T-helper 2 cell treated with Interferon-gamma antibody and Interleukin-4, amounts not matched to agents 5 μg/mL and 100 μg/mL, for 36 hours (primary cell): ENCODE measurements around the gene KCNMB2.
"Not testable (repeated sequence)": the region's sequence is repeated elsewhere in the genome, so short reads cannot be mapped to it uniquely, and the experiment has no call there.

ENCODE experiments used
- DNase-seq: peaks from one replicate; pipeline ENCODE4 v3.0.0; 2021; ENCODE audit warnings: low spot score
- H3K27ac Mint-ChIP-seq: one replicate; pipeline ENCODE4 v1.8.0; 2021; ENCODE audit warnings: mild to moderate bottlenecking, mixed read lengths
- H3K27me3 Mint-ChIP-seq: one replicate; pipeline ENCODE4 v1.8.0; 2021; ENCODE audit warnings: low read depth, mixed read lengths
- H3K36me3 Mint-ChIP-seq: one replicate; pipeline ENCODE4 v1.8.0; 2021; ENCODE audit warnings: low read depth, mixed read lengths
- H3K4me1 Mint-ChIP-seq: one replicate; pipeline ENCODE4 v1.8.0; 2021; ENCODE audit warnings: low read depth, mixed read lengths
- H3K4me3 Mint-ChIP-seq: one replicate; pipeline ENCODE4 v1.8.0; 2022; ENCODE audit warnings: mild to moderate bottlenecking, moderate library complexity, mixed read lengths
- H3K9me3 Mint-ChIP-seq: one replicate; pipeline ENCODE4 v1.8.0; 2021; ENCODE audit warnings: mixed read lengths

KCNMB2 gene

DNA sequence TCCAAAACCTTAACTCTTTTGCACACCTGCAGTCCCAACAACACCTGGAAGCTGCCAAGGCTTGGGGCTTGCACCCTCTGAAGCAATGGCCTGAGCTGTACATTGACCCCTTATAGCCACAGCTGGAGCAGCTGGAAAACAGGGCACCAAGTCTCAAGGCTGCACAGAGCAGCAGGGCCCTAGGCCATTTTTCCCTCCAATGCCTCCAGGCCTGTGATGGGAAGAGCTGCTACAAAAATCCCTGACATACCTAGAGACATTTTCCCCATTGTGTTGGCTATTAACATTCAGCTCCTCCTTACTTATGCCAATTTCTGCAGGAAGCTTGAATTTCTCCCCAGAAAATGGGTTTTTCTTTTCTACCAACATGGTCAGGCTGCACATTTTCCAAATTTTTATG is 304.4 kb downstream of the KCNMB2 start:
- no peak for DNase-seq
- Mint-ChIP-seq H3K27ac (no peak overlapping the region), H3K36me3 (no peaks in the 10 kb centered on the region), H3K4me1 (no peaks in the 10 kb centered on the region), H3K9me3 (no peaks in the 10 kb centered on the region), H3K27me3 (no peaks in the 10 kb centered on the region), H3K4me3 (no peak overlapping the region)

DNA sequence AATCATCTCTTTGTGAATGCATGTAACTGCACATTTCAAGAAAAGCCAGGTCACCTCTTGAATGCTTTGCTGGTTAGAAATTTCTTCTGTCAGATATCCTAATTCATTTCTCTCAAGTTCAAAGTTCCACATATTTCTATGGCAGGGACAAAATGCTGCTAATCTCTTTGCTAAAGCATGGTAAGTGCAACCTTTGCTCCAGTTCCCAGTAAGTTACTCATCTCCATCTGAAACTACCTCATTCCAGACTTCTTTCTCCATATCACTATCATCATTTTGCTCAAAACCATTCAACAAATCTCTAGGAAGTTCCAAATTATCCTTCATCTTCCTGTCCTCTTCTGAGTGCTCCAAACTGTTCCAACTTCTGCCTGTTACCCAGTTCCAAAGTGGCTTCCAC is 304.8 kb downstream of the KCNMB2 start:
- no peak overlapping the region for H3K27ac Mint-ChIP-seq
- H3K27me3 Mint-ChIP-seq, result no peaks in the 10 kb centered on the region
- H3K4me3 Mint-ChIP-seq, result no peak overlapping the region
- no peaks in the 10 kb centered on the region for H3K36me3 Mint-ChIP-seq
- no peaks in the 10 kb centered on the region for H3K9me3 Mint-ChIP-seq
- DNase-seq, result no peak
- H3K4me1 Mint-ChIP-seq, result no peaks in the 10 kb centered on the region

DNA sequence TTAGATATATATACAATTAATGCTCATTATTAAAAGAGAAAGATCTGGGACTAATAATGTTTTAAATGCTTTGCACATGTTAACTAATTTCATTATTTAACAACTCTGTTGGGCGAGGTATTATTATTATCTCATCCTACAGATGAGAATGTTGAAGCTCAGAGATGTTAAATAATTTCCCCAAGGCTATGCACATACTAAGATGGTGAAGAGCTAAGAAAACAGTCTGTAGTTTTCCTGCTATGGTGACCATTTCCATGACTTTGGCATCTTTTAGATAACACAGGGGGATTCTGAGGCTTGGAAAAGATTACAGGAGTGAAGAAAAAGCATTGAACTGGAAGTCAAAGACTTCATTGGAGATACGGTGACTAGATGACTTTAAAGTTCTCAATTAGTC is 308.7 kb downstream of the KCNMB2 start:
- DNase-seq, result no peak
- no peaks in the 10 kb centered on the region for H3K4me1 Mint-ChIP-seq

DNA sequence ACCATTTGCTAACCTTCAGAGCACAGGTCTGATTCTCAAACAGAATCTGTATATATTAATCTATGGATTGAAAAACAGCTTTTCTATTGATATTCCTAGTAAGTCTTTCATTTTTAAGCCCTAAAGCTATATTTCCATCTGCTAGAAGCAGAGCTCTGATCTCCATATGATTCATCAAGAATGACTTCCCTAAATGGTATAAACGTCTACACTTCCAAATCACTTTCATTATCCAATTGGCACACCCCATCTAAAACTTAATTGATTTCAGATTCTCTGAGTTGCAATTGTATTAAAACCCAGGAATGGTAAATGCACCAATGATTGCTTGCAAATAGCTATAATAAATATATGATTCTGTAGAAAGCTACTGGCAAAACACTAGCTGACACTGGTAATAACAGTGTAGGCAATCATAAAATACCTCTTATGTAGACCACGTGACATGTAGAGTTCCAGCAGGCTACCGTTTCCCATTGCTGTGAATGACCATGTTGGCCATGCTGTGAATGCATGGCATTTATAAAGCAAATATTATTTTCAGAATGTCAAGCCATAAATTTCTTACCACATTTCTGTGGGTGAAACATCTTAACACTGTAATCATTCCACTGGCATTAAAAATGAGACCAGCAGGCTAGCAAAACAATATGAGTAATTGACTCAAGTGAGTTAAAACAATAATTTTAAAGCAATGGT is 309.3 kb downstream of the KCNMB2 start:
- DNase-seq, result no peak
- Mint-ChIP-seq H3K27me3 (no peaks in the 10 kb centered on the region), H3K9me3 (no peaks in the 10 kb centered on the region), H3K27ac (no peak overlapping the region), H3K4me1 (no peaks in the 10 kb centered on the region), H3K4me3 (no peak overlapping the region), H3K36me3 (no peaks in the 10 kb centered on the region)

More for the DNA sequence above, 308.7 kb downstream of the KCNMB2 start:
- Mint-ChIP-seq H3K27me3 (no peaks in the 10 kb centered on the region), H3K9me3 (no peaks in the 10 kb centered on the region), H3K27ac (no peak overlapping the region), H3K4me3 (no peak overlapping the region), H3K36me3 (no peaks in the 10 kb centered on the region)

DNA sequence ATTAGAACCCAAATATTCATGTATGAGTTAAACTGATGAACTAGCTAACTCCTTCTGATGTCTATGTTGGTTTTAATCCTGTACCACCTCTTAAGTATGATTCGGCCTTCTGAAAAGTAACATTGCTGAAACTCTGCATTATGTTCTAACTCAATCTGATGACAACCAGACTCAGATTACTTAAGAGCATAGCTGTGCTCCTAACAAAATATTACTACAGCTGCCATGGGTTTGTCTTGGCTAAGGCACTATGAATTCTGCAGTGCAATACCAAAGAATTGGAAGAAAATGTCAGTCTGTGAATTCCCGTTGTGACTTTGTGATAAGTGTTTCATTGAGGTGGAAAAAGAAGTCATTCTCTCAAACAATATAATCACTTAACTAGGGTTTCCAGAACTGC is 311.0 kb downstream of the KCNMB2 start:
- Mint-ChIP-seq H3K27me3 (no peaks in the 10 kb centered on the region), H3K27ac (no peak overlapping the region), H3K4me3 (no peak overlapping the region), H3K36me3 (no peaks in the 10 kb centered on the region), H3K9me3 (no peaks in the 10 kb centered on the region), H3K4me1 (no peaks in the 10 kb centered on the region)
- no peak for DNase-seq

DNA sequence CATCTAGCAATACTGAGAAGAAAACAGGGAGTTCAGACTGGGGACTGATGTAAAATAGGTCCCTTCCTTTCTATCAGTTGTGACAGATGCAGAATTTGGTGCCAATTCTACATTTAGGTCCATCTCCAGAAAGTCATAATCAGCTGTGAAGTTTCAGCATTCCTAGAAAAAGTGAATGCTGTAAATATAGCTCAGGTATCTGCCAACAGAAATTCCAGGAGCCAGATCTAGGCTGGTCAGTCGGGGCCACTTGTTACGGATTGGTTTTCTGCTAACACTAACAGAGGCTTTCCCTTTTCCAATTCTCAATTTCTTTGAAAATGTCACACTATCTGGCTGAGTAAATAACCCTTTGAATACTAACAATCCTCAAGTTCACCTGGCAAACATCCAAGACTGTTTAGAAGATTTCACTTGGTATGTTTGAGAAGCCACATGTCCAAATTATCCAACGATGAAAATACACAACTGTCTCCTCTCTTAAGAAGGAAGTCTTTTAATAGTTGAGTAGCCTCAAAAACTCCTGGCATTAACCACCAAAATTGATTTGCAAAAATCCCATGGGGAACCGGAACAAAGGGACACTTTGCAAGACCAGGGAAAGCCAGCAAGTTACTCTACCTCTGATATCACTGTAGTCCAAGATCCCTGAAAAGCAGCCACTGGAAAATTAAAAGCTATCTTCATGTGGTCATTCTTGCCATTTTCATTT is 313.1 kb downstream of the KCNMB2 start:
- Mint-ChIP-seq H3K36me3 (no peaks in the 10 kb centered on the region), H3K27ac (no peak overlapping the region), H3K4me3 (no peak overlapping the region), H3K27me3 (no peaks in the 10 kb centered on the region), H3K4me1 (no peaks in the 10 kb centered on the region), H3K9me3 (no peaks in the 10 kb centered on the region)
- DNase-seq, result no peak

DNA sequence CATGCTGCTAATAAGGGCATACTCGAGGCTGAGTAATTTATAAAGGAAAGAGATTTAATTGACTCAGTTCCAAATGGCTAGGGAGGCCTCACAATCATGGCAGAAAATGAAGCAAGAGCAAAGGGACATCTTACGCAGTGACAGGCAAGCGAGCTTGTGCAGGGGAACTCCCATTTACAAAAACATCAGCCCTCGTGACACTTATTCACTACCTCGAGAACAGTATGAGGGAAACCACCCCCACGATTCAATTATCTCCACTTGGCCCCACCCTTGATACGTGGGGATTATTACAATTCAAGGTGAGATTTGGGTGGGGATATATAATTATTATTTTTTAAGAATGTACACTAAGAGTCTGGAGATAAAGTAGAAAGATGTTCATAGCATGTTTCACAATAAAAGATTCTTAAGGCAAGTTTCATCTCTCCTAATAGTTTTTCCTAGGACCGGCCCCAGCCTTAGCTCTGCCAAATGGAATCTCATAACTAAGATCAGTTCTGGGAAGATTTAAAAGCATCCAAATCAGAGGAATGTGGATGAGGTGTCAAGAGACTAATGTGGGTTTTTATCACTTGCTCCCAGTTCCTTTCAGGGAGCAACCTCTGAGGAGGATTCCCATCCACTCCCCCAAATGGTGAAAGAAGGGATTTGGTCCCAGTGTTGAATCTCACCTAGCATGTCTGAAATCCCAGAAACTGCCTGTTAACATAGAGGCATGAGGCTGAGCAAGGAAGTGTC is 314.4 kb downstream of the KCNMB2 start:
- Mint-ChIP-seq H3K27me3 (no peaks in the 10 kb centered on the region), H3K36me3 (no peaks in the 10 kb centered on the region), H3K9me3 (no peaks in the 10 kb centered on the region), H3K4me1 (no peaks in the 10 kb centered on the region), H3K27ac (no peak overlapping the region), H3K4me3 (no peak overlapping the region)
- DNase-seq, result no peak

DNA sequence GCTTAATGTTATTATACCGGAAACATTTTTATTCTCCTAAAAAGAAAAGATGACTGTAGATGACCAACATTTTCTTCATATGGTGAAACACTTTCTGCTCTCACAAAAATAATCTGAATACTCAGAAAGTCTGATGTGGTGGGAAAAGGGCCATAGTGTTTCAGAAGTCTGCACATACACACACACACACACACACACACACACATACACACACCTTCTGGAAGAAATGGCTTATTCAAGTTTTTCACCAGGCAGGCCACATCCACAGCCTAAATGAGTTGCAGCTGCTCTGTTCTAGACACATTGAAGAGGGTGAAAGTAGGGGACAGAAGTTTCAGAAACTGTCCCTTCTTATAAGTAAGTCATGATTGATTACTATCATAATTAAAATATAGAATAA is 315.3 kb downstream of the KCNMB2 start:
- H3K36me3 Mint-ChIP-seq, result no peaks in the 10 kb centered on the region
- no peaks in the 10 kb centered on the region for H3K9me3 Mint-ChIP-seq
- no peaks in the 10 kb centered on the region for H3K27me3 Mint-ChIP-seq
- no peak overlapping the region for H3K4me3 Mint-ChIP-seq
- no peak for DNase-seq
- H3K27ac Mint-ChIP-seq, result no peak overlapping the region
- H3K4me1 Mint-ChIP-seq, result no peaks in the 10 kb centered on the region

DNA sequence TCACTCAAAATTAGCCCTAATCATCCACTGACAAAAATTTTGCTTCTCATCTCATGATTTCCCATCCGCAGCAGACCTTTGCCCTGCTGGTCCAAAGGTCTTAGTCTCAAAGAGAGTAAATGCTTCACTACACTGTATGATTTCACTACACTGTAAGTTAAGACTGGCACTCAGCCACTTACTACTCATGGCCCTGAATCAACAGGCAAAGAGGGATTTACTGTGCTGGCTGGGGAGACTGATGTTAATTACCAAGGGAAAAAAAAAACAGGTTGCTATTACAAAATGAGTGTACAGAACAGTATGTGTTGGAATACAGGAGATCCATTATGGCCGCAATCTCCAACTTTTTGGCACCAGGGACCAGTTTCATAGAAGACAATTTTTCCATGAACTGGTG is 320.6 kb downstream of the KCNMB2 start:
- Mint-ChIP-seq H3K9me3 (no peaks in the 10 kb centered on the region), H3K27ac (no peak overlapping the region), H3K36me3 (no peaks in the 10 kb centered on the region), H3K27me3 (no peaks in the 10 kb centered on the region), H3K4me1 (no peaks in the 10 kb centered on the region), H3K4me3 (no peak overlapping the region)
- no peak for DNase-seq

DNA sequence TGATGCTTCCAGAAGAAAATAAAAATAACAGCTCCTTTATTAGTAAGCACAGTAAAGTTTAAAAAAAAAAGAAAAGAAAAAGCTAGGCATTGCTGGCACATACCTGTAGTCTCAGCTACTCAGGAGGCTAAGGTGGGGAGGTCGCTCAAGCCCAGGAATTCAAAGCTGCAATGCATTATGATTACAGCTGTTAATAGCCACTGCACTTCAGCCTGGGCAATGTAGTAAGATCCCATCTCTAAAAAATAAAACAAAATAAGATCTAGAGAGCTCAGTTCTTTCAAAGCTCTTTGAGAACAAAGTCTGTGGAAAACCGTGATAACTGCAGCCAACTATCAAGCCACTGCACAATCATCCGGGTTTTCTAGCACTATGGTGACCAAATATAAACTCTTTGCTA is 323.1 kb downstream of the KCNMB2 start:
- Mint-ChIP-seq H3K36me3 (no peaks in the 10 kb centered on the region), H3K27me3 (no peaks in the 10 kb centered on the region), H3K9me3 (no peaks in the 10 kb centered on the region), H3K4me3 (no peak overlapping the region), H3K4me1 (no peaks in the 10 kb centered on the region), H3K27ac (no peak overlapping the region)
- DNase-seq, result no peak

DNA sequence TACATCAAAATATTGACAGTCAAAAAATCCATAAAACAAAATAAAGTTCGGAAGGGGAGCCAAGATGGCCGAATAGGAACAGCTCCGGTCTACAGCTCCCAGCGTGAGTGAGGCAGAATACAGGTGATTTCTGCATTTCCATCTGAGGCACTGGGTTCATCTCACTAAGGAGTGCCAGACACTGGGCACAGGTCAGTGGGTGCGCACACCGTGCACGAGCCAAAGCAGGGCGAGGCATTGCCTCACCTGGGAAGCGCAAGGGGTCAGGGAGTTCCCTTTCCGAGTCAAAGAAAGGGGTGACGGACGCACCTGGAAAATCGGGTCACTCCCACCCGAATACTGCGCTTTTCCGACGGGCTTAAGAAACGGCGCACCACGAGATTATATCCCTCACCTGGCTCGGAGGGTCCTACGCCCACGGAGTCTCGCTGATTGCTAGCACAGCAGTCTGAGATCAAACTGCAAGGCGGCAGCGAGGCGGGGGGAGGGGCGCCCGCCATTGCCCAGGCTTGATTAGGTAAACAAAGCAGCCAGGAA is 323.7 kb downstream of the KCNMB2 start:
- not testable (repeated sequence) for H3K27me3 Mint-ChIP-seq, H3K4me1 Mint-ChIP-seq, H3K36me3 Mint-ChIP-seq, DNase-seq, H3K9me3 Mint-ChIP-seq, H3K27ac Mint-ChIP-seq, H3K4me3 Mint-ChIP-seq

DNA sequence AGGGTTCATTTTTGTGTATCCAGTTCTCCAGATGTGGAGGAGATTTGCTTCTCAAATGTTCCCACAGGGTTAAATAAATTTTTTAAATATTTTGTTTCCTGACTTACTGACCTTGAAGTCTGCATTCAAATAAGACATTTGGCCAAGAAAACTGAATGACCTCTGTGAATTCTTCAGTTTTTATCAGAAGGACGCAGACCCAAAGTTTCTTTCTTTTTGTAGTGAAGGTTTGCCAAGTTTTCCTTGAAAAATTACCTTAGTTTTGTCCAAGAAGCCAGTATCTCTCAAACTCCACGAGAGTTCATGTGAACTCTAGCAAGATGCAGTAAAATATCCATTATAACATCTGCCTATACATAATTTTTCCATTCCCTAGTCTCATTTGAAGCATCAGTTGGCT is 332.4 kb downstream of the KCNMB2 start:
- H3K9me3 Mint-ChIP-seq, result no peaks in the 10 kb centered on the region
- H3K27me3 Mint-ChIP-seq, result no peaks in the 10 kb centered on the region
- no peak for DNase-seq
- H3K4me1 Mint-ChIP-seq, result no peaks in the 10 kb centered on the region
- H3K36me3 Mint-ChIP-seq, result no peaks in the 10 kb centered on the region
- no peak overlapping the region for H3K4me3 Mint-ChIP-seq
- H3K27ac Mint-ChIP-seq, result no peak overlapping the region

DNA sequence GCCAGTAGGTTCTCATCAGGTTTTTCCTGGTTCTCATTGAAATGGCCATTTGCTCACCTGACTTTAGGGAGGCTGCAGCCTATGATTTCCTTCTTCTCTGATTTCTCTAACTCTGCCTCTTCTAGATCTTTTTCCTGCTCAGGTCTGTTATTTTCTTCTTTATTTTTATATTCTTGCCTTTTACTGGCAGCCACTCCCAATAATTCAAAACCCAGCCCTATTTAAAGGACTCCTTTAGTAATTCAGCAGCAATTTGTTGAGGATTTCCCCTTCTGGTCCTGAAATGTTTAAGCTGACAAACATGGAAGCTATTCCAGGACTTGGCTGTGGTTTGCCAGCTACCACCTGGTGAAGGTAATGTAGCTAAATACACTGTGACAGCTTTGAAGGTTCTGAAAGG is 333.8 kb downstream of the KCNMB2 start:
- no peak overlapping the region for H3K4me3 Mint-ChIP-seq
- no peaks in the 10 kb centered on the region for H3K9me3 Mint-ChIP-seq
- H3K27me3 Mint-ChIP-seq, result no peaks in the 10 kb centered on the region
- DNase-seq, result no peak
- H3K4me1 Mint-ChIP-seq, result no peaks in the 10 kb centered on the region
- H3K27ac Mint-ChIP-seq, result no peak overlapping the region
- no peaks in the 10 kb centered on the region for H3K36me3 Mint-ChIP-seq

DNA sequence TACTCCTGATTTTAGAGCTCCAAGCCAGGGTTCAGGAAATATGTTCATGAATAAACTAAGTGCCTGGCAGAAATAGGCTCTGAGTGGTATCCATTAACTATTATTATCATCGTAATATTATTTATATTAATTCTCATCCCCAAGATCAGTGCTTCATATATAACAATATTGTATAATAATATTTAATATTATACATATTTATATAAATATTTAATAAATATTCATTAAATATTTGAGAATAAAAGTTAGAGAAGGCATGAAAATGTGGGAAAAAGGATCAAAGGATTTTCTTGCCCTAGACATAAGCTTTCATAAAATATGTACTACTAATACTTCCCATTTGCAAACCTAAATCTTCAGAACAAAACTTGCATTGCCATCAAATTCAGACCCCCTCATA is 338.9 kb downstream of the KCNMB2 start:
- Mint-ChIP-seq H3K27ac (no peak overlapping the region), H3K4me1 (no peaks in the 10 kb centered on the region), H3K27me3 (no peaks in the 10 kb centered on the region), H3K36me3 (no peaks in the 10 kb centered on the region), H3K9me3 (no peaks in the 10 kb centered on the region), H3K4me3 (no peak overlapping the region)
- DNase-seq, result no peak
